ENCODE data around the gene MMS22L. TPM values are rescaled to one million over a fixed set of nuclear protein-coding genes. Genes with fewer than 3 reads are reported as not detected.
"Not testable (repeated sequence)": the region's sequence is repeated elsewhere in the genome, so short reads cannot be mapped to it uniquely, and the experiment has no call there.

The MMS22L gene
- total and polyA plus RNA-seq, 3 donors from 2014 or later, result 17.1 to 23.7 (median 21.6) TPM

DNA sequence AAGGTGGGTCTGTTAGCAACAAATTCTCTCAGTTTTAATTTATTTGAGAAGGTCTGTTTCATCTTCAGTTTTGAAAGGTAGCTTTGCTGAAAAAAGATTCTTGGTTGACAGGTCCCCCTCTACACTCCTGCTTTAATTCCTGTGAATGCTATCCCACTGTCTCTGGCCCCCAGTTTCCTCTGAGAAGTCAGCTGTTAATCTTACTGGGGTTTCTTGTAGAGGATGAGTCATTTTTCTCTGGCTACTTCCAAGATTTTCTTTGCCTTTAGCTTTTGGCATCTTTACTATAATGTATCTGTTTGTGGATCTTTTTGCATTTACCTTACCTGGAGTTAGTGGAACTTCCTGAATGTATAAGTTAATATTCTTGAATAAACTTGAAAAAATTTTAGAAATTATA lies 122.7 kb downstream of the MMS22L start:
- H3K4me1 ChIP-seq, result no peaks in the 10 kb centered on the region
- TF ChIP-seq, protein P1, sequence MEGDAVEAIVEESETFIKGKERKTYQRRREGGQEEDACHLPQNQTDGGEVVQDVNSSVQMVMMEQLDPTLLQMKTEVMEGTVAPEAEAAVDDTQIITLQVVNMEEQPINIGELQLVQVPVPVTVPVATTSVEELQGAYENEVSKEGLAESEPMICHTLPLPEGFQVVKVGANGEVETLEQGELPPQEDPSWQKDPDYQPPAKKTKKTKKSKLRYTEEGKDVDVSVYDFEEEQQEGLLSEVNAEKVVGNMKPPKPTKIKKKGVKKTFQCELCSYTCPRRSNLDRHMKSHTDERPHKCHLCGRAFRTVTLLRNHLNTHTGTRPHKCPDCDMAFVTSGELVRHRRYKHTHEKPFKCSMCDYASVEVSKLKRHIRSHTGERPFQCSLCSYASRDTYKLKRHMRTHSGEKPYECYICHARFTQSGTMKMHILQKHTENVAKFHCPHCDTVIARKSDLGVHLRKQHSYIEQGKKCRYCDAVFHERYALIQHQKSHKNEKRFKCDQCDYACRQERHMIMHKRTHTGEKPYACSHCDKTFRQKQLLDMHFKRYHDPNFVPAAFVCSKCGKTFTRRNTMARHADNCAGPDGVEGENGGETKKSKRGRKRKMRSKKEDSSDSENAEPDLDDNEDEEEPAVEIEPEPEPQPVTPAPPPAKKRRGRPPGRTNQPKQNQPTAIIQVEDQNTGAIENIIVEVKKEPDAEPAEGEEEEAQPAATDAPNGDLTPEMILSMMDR (IDR thresholded peaks at IDR 0.05), result no peak
- TF ChIP-seq POLR2A (IDR thresholded peaks at IDR 0.05), result no peak
- no peak overlapping the region for H3K4me3 ChIP-seq
- intact Hi-C loops (cut with DNase I; ENCODE audit: low total_unique reads), result no loop called here
- no peak for DNase-seq
- no peaks in the 10 kb centered on the region for H3K36me3 ChIP-seq (ENCODE audit: low read depth, missing control alignments)
- H3K27me3 ChIP-seq, result no peaks in the 10 kb centered on the region
- H3K27ac ChIP-seq, result no peak overlapping the region
- no peaks in the 10 kb centered on the region for H3K9me3 ChIP-seq

DNA sequence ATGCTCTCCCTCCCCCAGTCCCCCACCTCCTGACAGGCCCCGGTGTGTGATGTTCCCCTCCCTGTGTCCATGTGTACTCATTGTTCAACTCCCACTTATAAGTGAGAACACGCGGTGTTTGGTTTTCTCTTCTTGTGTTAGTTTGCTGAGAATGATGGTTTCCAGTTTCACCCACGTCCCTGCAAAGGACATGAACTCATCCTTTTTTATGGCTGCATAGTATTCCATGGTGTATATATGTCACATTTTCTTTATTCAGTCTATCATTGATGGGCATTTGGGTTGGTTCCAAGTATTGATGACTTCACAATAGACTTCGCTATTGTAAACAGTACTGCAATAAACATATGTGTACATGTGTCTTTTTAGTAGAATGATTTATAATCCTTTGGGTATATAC lies 127.6 kb downstream of the MMS22L start:
- H3K27me3 ChIP-seq; H3K4me3 ChIP-seq; H3K9me3 ChIP-seq; H3K36me3 ChIP-seq (ENCODE audit: low read depth, missing control alignments); H3K27ac ChIP-seq; DNase-seq; H3K4me1 ChIP-seq; intact Hi-C loops (cut with DNase I; ENCODE audit: low total_unique reads): not testable (repeated sequence)
- 97 to 100% methylated on average over 5 of the region's 5 CpGs for WGBS, 2 donors

DNA sequence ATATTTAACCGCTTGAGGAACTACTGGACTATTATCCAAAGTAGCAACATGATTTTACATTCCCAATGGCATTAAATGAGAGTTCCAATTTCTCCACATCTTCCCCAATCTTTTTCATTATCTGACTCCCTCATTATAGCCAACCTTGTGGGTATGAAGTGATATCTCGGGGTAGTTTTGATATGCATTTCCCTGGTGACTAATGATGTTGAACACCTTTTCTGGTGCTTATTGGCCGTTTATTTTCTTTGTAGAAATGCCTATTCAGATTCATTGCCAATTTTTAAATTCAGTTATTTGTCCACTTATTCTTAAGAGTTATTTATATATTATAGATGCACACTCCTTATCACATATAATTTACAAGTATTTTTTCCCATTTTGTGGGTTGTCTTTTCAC lies 129.0 kb downstream of the MMS22L start:
- TF ChIP-seq, protein P1 (IDR thresholded peaks at IDR 0.05), result no peak
- TF ChIP-seq POLR2A (IDR thresholded peaks at IDR 0.05), result no peak
- Histone ChIP-seq H3K4me3 (no peak overlapping the region), H3K36me3 (ENCODE audit: low read depth, missing control alignments) (no peaks in the 10 kb centered on the region), H3K4me1 (no peaks in the 10 kb centered on the region), H3K27me3 (no peaks in the 10 kb centered on the region), H3K27ac (no peak overlapping the region), H3K9me3 (no peaks in the 10 kb centered on the region)
- no peak for DNase-seq
- intact Hi-C loops (cut with DNase I; ENCODE audit: low total_unique reads), result no loop called here
- 93 to 98% methylated on average over 3 of the region's 3 CpGs for WGBS, 2 donors

DNA sequence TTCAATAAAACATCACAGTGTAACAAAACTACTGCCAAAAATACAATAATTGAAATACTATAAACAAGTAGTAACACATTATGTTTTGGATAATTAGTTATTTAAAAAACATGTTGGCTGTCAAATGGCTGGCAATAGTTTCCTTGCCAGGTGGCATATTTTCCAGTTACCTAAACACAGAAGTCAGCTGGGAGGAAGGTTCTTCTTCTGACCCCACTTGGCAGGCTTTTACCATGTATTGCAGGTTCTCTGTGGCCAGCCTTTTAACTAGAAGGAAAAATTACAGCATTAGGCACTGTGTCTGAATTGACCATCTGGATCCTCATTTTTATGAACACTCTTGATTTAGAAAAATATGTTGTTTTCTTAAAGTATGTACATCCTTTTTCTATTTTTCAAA lies 131.4 kb downstream of the MMS22L start:
- Histone ChIP-seq H3K4me3 (no peak overlapping the region), H3K4me1 (no peaks in the 10 kb centered on the region), H3K9me3 (no peaks in the 10 kb centered on the region), H3K36me3 (ENCODE audit: low read depth, missing control alignments) (no peaks in the 10 kb centered on the region), H3K27ac (no peak overlapping the region), H3K27me3 (no peaks in the 10 kb centered on the region)
- no peak for TF ChIP-seq POLR2A (IDR thresholded peaks at IDR 0.05)
- TF ChIP-seq, protein P1 (IDR thresholded peaks at IDR 0.05), result no peak
- intact Hi-C loops (cut with DNase I; ENCODE audit: low total_unique reads), result no loop called here
- no peak for DNase-seq

DNA sequence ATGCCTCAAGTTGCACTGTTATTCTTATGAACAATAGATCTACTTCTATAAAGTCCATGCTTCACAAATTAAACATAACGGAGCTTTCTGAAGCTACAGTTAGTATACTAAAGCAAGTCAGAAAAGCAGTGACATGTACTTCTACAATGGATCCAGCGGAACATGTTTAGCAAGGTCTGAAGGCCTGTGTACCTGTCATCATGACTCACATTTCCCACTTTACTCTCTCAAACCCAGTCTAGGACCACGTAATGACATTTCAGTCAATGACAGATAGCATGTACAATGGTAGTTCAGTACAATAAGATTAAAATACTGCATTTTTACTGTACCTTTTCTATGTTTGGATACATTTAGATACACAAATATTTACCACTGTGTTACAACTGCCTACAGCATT lies 132.1 kb downstream of the MMS22L start:
- Histone ChIP-seq H3K4me3 (no peak overlapping the region), H3K4me1 (no peaks in the 10 kb centered on the region), H3K27ac (no peak overlapping the region), H3K9me3 (no peaks in the 10 kb centered on the region), H3K27me3 (no peaks in the 10 kb centered on the region), H3K36me3 (ENCODE audit: low read depth, missing control alignments) (no peaks in the 10 kb centered on the region)
- DNase-seq, result no peak
- intact Hi-C loops (cut with DNase I; ENCODE audit: low total_unique reads), result no loop called here
- 92 to 97% methylated on average over 3 of the region's 3 CpGs for WGBS, 2 donors
- no peak for TF ChIP-seq POLR2A (IDR thresholded peaks at IDR 0.05)
- TF ChIP-seq, protein P1 (IDR thresholded peaks at IDR 0.05), result no peak
